Endodermal cell (in vitro differentiated cells): ENCODE results near the gene DEGS1. TPM values are rescaled to one million over a fixed set of nuclear protein-coding genes. Genes with fewer than 3 reads are reported as not detected.

Source experiments
- DNase-seq: peaks from one replicate; pipeline ENCODE4 v3.0.0-alpha.2; 2017
- H3K27ac ChIP-seq: 2 replicates; pipeline ENCODE4 v1.5.1; 2013; ENCODE audit warnings: mild to moderate bottlenecking, low read depth, low read length, moderate library complexity
- H3K27me3 ChIP-seq: 2 replicates; pipeline ENCODE4 v1.6.1; 2013; ENCODE audit warnings: mild to moderate bottlenecking, low read length, moderate library complexity; ENCODE audit not compliant: insufficient read depth, control insufficient read depth, poor library complexity, severe bottlenecking
- H3K36me3 ChIP-seq: 2 replicates; pipeline ENCODE4 v1.7.0; 2013; ENCODE audit warnings: mild to moderate bottlenecking, low read length, moderate library complexity; ENCODE audit not compliant: control insufficient read depth, insufficient read depth
- H3K4me1 ChIP-seq: one replicate; pipeline ENCODE4 v1.7.0; 2013; ENCODE audit warnings: low read length; ENCODE audit not compliant: control insufficient read depth, insufficient read depth
- H3K4me3 ChIP-seq: 2 replicates; pipeline ENCODE4 v1.5.1; 2013; ENCODE audit warnings: mild to moderate bottlenecking, low read length, moderate library complexity
- H3K9ac ChIP-seq: 2 replicates; pipeline ENCODE4 v1.6.1; 2013; ENCODE audit warnings: mild to moderate bottlenecking, low read length, moderate library complexity; ENCODE audit not compliant: poor library complexity, severe bottlenecking; ENCODE audit errors: extremely low read depth
- H3K9me3 ChIP-seq: 2 replicates; pipeline ENCODE4 v1.6.1; 2013; ENCODE audit warnings: mild to moderate bottlenecking, low read length, moderate library complexity; ENCODE audit not compliant: control insufficient read depth
- H3K27ac Mint-ChIP-seq: 2 replicates; pipeline ENCODE4 v1.8.0; 2020; ENCODE audit warnings: mixed read lengths
- H3K27me3 Mint-ChIP-seq: 2 replicates; pipeline ENCODE4 v1.8.0; 2021; ENCODE audit warnings: mild to moderate bottlenecking, mixed read lengths; ENCODE audit not compliant: insufficient read depth
- H3K36me3 Mint-ChIP-seq: 2 replicates; pipeline ENCODE4 v1.8.0; 2020; ENCODE audit warnings: low read depth, mixed read lengths
- H3K4me1 Mint-ChIP-seq: 2 replicates; pipeline ENCODE4 v1.8.0; 2020; ENCODE audit warnings: mixed read lengths
- H3K4me3 Mint-ChIP-seq: 2 replicates; pipeline ENCODE4 v1.8.0; 2020; ENCODE audit warnings: mild to moderate bottlenecking, moderate library complexity, mixed read lengths
- H3K9me3 Mint-ChIP-seq: 2 replicates; pipeline ENCODE4 v1.8.0; 2020; ENCODE audit warnings: mild to moderate bottlenecking, mixed read lengths
- WGBS, 2 experiments: methylation state at CpG; one replicate each; pipeline versions ENCODE4 v1.1.5 to v1.1.7; 2013; ENCODE audit warnings: missing lambda C conversion rate in 2 of 2, mixed read lengths in 1 of 2; ENCODE audit not compliant: insufficient coverage in 1 of 2, insufficient read length in 1 of 2; 5-methylcytosine and 5-hydroxymethylcytosine counted together
- long read RNA-seq, 4 experiments: library from polyadenylated mRNA in 2 of 4; library from RNA in 1 of 4; library from capped mRNA in 1 of 4; stranded (forward) in 3 of 4; unstranded in 1 of 4; transcript quantifications; one replicate each; pipeline ENCODE4 v2.0.0, GENCODE V29; 2020 to 2021; ENCODE audit warnings: inconsistent platforms in 1 of 4
- polyA plus RNA-seq, 2 experiments: library from polyadenylated mRNA; stranded (reverse); fragments of 50-300 nt; gene quantifications; one replicate each; pipeline ENCODE4 v1.2.3, GENCODE V29; 2013
- total RNA-seq, 2 donors: library from RNA; stranded (reverse); fragmentation: NEBNext Ultra II Directional in 1 of 2; extraction: Animal tissue kit (Norgen Biotek cat#: 25700) in 1 of 2; gene quantifications; 2 replicates in 1 of 2; 3 replicates in 1 of 2; pipeline ENCODE4 v1.2.1, GENCODE V29; 2021
- TF ChIP-seq, protein P1 (sequence below): fragments of 200-600 bp; sonication (generic); conservative IDR thresholded peaks from 2 replicates; pipeline ENCODE4 v1.5.0; 2021; ENCODE audit warnings: antibody characterized with exemption, mild to moderate bottlenecking

Gene DEGS1
- total RNA-seq = 10 to 100 TPM; 25.0 to 28.9 TPM
- 47.9 TPM for polyA plus RNA-seq (2013, experiment 1 of 2)
- polyA plus RNA-seq (2013, experiment 2 of 2) = 44.7 TPM
- long read RNA-seq, experiment 1, transcript DEGS1-201 (3 exons, 2,101 nt) = major isoform, 12 of 18 reads
- long read RNA-seq, experiment 1, partial matches to known transcripts = 5 of 18 reads
- long read RNA-seq, experiment 1, other reads (novel, unspliced or antisense) = 1 of 18 reads
- long read RNA-seq, experiment 2, transcript DEGS1-201 (3 exons, 2,101 nt) = major isoform, 23 of 28 reads
- long read RNA-seq, experiment 2, partial matches to known transcripts = 2 of 28 reads
- long read RNA-seq, experiment 2, other reads (novel, unspliced or antisense) = 3 of 28 reads
- long read RNA-seq, experiment 3, transcript DEGS1-201 (3 exons, 2,101 nt) = major isoform, 92 of 102 reads
- long read RNA-seq, experiment 3, partial matches to known transcripts = 0 of 102 reads
- long read RNA-seq, experiment 3, other reads (novel, unspliced or antisense) = 10 of 102 reads
- long read RNA-seq, experiment 4, transcript DEGS1-201 (3 exons, 2,101 nt) = major isoform, 47 of 48 reads
- long read RNA-seq, experiment 4, partial matches to known transcripts = 1 of 48 reads
- long read RNA-seq, experiment 4, other reads (novel, unspliced or antisense) = 0 of 48 reads

DNA sequence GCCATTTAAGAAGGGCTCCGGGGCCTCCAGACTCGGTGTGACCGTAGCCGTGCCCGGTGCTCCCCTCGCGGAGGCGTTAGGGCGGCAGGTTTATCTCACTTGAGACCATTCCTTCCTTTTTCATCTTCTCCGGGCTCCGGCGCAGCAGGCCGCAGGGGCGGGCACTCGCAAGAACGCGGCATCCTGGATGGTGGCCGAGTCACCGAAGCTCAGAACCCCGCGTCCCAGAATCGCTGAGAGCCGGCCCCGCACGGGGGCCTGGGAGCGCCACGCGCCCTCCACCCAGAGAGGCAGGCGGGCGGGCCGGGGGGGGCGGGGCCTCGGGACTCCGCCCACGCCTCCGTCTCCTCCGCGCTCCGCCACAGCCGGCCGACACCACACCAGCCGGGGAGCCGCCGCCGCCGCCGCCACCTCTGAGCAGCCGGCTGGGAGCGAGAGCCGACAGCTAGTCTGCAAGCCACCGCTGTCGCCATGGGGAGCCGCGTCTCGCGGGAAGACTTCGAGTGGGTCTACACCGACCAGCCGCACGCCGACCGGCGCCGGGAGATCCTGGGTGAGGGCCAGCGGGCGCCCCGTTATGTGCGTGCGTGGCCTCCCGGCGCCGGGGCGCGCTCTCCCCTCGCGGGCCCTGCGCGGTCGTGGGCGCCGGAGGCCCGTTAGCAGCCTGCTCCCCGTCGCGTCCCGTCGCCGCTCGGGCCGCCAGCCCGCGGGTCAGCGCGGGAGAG is at the start of gene DEGS1:
TSS of gene DEGS1 (plus strand) at position 375 of the 725 bp plus-strand sequence. CDS start at position 472, 97 bp downstream.
- TF ChIP-seq, protein P1, sequence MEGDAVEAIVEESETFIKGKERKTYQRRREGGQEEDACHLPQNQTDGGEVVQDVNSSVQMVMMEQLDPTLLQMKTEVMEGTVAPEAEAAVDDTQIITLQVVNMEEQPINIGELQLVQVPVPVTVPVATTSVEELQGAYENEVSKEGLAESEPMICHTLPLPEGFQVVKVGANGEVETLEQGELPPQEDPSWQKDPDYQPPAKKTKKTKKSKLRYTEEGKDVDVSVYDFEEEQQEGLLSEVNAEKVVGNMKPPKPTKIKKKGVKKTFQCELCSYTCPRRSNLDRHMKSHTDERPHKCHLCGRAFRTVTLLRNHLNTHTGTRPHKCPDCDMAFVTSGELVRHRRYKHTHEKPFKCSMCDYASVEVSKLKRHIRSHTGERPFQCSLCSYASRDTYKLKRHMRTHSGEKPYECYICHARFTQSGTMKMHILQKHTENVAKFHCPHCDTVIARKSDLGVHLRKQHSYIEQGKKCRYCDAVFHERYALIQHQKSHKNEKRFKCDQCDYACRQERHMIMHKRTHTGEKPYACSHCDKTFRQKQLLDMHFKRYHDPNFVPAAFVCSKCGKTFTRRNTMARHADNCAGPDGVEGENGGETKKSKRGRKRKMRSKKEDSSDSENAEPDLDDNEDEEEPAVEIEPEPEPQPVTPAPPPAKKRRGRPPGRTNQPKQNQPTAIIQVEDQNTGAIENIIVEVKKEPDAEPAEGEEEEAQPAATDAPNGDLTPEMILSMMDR = peak; percentile 23
- Mint-ChIP-seq H3K36me3 (peaks cover 16% of the 10 kb centered on the region), H3K4me3 (peak within 1 kb of the TSS; percentile 68), H3K4me1 (peaks cover 11% of the 10 kb centered on the region), H3K27me3 (peaks cover 4% of the 10 kb centered on the region), H3K27ac (peak within 1 kb of the TSS; percentile 68), H3K9me3 (no peaks in the 10 kb centered on the region)
- no peaks in the 10 kb centered on the region for H3K4me1 ChIP-seq
- peak within 1 kb of the TSS; percentile 88 for H3K4me3 ChIP-seq
- peak within 1 kb of the TSS; percentile 77 for H3K27ac ChIP-seq
- H3K9ac ChIP-seq = peak within 1 kb of the TSS; percentile 51
- H3K27me3 ChIP-seq = no peaks in the 10 kb centered on the region
- 0 to 2% methylated on average over 33 to 94 of the region's 94 CpGs for WGBS, 2 experiments
- H3K9me3 ChIP-seq = peaks cover 7% of the 10 kb centered on the region
- peak; percentile 96 for DNase-seq
- H3K36me3 ChIP-seq = peaks cover 14% of the 10 kb centered on the region

DNA sequence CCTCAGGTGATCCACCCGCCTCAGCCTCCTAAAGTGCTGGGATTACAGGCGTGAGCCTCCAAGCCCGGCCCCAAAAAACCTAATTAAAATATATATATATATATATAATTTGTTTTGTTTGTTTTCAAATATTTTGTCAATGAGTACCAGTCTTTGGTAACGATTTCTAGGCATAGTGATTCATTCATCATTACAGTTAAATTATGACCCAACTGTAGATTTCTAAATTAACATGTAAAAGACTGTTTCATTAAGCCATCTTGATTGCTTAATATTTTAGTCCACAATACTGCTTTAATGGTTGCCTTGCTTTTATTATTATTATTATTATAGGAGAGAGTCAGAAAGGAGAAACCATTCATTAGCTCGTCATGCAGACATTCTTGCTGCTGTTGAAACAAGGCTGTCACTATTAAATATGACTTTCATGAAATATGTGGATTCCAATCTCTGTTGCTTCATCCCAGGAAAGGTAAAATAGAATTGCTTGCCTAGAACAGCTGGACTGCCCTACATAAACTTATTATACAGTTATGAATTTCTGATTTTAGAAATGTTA is 49.2 kb upstream of the DEGS1 start:
- WGBS, 2 experiments = 100% methylated on average over 1 to 3 of the region's 5 CpGs
- Mint-ChIP-seq H3K27ac (no peak overlapping the region), H3K4me1 (no peaks in the 10 kb centered on the region), H3K36me3 (peaks cover 63% of the 10 kb centered on the region), H3K27me3 (no peaks in the 10 kb centered on the region), H3K4me3 (no peak overlapping the region), H3K9me3 (peaks cover 5% of the 10 kb centered on the region)
- no peak overlapping the region for H3K4me3 ChIP-seq
- no peak overlapping the region for H3K9ac ChIP-seq
- no peak for DNase-seq
- H3K4me1 ChIP-seq = no peaks in the 10 kb centered on the region
- peaks cover 67% of the 10 kb centered on the region for H3K36me3 ChIP-seq
- TF ChIP-seq, protein P1 = no peak
- H3K27ac ChIP-seq = no peak overlapping the region
- H3K9me3 ChIP-seq = peaks cover 11% of the 10 kb centered on the region
- no peaks in the 10 kb centered on the region for H3K27me3 ChIP-seq

DNA sequence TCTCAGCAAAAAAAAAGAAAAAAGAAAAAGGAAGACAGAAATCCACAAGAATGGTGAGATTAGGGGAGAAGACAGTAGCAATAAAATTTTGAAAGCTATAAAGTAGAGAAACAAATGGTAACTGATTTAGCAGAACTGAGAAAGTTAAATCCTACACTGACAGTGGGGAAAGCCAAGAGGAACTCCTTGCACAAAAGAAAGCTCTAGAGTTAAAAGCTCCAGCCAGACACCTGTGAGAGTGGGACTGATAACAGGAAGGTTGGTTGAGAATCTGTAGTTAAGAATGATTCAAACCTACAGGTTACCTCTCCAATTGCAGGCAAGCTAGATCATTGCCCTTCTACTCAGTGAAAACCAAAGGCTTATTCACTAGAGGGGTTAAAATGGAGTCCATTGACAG is 45.5 kb upstream of the DEGS1 start:
- TF ChIP-seq, protein P1 = no peak
- H3K36me3 ChIP-seq = peaks cover 65% of the 10 kb centered on the region
- H3K9me3 ChIP-seq = no peaks in the 10 kb centered on the region
- Mint-ChIP-seq H3K27me3 (no peaks in the 10 kb centered on the region), H3K4me3 (no peak overlapping the region), H3K36me3 (peaks cover 60% of the 10 kb centered on the region), H3K27ac (no peak overlapping the region), H3K9me3 (no peaks in the 10 kb centered on the region), H3K4me1 (no peaks in the 10 kb centered on the region)
- no peak for DNase-seq
- H3K9ac ChIP-seq = no peak overlapping the region
- no peaks in the 10 kb centered on the region for H3K4me1 ChIP-seq
- no peak overlapping the region for H3K27ac ChIP-seq
- no peaks in the 10 kb centered on the region for H3K27me3 ChIP-seq
- no peak overlapping the region for H3K4me3 ChIP-seq
